HL-60/S4 treated with phorbol 12-myristate 13-acetate at 8.2 ng/mL for 4 days and 3 days (cell line): ENCODE results near the gene PLAAT3.
"Not testable (repeated sequence)": the region's sequence is repeated elsewhere in the genome, so short reads cannot be mapped to it uniquely, and the experiment has no call there.

Source experiments
- in situ Hi-C: fragments of 300-500 bp; cut with MboI; formaldehyde crosslinking; loops from 2 replicates; pipeline ENCODE4 v1.15.0; 2022; ENCODE audit warnings: low sequenced_read_pairs

PLAAT3 gene

DNA sequence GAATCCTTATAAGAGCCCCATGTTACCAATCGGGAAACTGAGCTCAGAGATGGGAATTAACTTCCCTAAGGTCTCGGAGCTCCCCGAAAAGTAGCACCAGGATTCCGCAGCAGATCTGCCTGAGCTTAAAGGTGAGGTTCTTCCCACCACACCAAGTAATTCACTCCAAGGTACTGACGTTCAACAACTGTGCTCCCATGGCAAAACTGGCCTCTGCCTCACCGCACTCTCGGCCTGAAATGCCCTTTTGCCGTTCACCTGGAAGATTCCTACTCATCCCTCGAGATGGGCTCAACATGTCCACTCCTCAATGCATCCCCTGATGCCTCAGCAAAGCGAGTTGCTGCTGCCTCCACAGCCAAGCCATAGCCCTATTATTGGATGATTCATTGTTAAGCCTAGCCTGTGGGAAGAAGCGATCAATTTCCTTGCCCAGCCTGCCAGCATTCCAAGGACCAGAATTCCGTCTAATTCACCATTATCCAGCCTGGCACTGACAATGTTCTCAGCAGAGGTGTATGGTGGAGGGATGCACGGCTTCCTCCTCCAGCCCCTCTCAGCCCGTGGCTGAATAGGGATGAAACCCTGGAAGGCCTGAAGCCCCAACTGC is 4.2 kb downstream of the PLAAT3 start:
- in situ Hi-C loops: no loop called here

- in situ Hi-C loops: no loop called here
These were observed 4.7 kb downstream of the PLAAT3 start for GRCh38 chr11:63609536-63609935.

GRCh38 chr11:63608353-63609345 is 5.6 kb downstream of the PLAAT3 start:
- in situ Hi-C loops: no loop called here

- in situ Hi-C loops: no loop called here
These were observed 11.1 kb downstream of the PLAAT3 start for GRCh38 chr11:63603180-63603518.

- in situ Hi-C loops: not testable (repeated sequence)
These were observed 11.7 kb downstream of the PLAAT3 start for GRCh38 chr11:63602290-63603179.

GRCh38 chr11:63599211-63600122 is 14.8 kb downstream of the PLAAT3 start:
- in situ Hi-C loops: no loop called here

DNA sequence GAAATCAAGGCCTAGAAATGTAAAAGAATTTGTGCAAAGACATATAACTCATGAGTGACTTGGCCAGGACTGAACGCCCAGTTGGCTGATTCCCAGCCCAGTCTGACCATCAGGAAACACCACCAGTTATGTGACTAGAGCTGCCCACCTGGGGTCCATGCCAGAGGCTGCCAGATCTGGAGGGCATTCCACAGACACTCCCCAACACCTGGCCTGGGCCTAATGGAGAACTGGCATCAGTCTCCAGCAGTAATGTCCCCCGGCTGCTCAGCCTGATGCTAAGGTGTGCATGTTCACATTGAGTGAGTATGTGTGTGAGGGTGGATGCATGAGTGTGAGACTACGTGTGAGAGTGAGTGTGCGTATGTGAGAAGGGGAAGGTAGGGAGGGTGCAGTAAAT is 15.7 kb downstream of the PLAAT3 start:
- in situ Hi-C loops: no loop called here

DNA sequence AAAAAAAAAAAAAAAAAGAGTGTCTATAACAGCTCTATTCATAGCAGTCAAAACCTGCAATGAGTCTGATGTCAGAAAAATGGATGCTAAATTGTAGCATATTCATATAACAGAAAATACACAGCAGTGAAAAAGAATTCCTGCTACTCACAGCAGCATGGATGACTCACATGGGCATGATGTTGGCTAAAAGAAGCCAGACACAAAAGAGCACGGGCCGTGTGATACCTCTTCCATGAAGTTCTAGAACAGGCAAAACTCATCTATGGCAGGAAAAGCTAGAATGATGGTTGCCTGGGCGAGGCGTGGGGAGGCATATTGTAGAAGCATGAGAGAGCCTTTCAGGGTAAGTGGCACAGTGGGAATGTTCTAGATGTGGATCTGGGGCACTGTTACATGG is 18.9 kb downstream of the PLAAT3 start:
- in situ Hi-C loops: no loop called here

GRCh38 chr11:63592975-63593395 is 21.2 kb downstream of the PLAAT3 start:
- in situ Hi-C loops: no loop called here

DNA sequence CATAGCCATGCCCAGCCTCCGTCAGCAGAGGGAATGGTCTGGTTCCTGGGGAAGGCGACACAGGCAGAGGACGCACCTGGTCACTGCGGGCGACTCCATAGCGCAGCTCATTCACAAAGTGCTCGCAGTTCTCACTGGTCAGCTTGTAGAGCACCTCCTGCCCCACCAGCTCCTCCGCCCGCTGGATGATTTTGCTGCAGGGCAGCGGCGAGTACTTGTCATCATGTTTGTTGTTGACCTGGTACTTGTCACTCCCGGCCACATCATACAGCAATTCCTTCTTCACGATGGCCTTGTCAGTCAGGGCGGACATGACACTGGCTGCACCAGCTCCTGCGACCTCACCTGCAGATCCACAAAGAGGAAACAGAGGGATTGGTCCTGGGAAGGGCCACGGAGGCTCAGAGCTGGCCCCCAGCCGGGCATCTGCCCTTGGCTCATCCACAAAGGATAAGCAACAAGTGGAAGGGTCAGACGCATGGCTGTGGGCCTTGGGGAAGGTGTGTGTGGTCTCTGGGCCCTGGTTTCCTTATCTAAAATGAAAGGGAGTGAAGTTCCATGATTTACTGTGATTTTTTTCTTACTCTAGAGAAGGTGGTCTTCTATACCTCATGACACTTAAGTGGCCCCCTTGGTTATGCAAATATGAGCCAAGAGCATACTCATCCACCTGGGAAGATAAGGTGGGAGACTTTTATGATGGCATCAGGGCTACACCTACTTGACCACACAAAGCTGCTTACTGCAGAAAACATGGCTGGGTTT is 24.0 kb downstream of the PLAAT3 start:
- in situ Hi-C loops: no loop called here

DNA sequence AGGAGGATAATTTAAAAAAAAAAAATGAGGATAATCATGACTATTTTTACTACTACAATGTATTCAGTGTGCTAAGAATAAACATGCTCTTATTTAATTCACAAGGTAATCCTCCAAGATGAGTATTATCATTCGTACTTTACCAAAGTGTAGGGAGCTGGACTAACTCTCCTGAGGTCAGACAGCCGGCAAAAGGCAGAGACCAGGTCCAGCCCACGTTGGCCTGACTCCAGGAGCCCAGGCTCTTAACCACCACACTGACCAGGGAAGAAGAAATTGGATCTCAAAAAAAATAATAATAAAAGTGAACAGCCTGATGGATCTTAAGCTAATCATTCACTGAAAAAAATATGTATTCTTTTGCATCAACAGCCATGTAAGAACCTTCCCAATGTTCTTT is 25.2 kb downstream of the PLAAT3 start:
- in situ Hi-C loops: no loop called here

DNA sequence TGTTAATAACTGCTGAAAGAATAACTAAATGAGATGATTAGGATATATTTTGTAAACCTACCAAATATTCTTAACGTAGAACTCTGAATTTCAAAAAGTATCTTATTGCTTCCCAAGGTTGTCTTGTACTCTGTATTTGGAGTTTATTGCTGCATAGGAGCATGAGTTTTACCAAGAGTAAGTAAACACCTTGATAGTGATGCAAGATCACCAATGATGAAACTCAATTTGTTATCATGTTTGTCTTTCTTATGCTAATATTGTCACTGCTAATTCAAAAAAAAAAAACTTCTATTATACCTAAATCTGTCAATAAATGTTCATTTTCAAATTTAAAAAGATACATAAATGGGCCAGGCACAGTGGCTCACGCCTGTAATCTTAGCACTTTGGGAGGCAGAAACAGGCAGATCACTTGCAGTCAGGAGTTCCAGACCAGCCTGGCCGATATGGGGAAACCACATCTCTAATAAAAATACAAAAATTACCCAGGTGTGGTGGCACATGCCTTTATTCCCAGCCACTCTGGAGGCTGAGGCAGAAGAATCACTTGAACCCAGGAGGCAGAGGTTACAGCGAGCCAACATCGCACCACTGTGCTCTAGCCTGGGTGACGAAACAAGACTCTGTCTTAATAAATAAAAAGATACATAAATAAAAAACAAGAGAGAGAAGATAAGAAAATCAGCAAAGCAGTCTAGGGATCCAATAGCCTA is 27.6 kb downstream of the PLAAT3 start:
- in situ Hi-C loops: no loop called here

DNA sequence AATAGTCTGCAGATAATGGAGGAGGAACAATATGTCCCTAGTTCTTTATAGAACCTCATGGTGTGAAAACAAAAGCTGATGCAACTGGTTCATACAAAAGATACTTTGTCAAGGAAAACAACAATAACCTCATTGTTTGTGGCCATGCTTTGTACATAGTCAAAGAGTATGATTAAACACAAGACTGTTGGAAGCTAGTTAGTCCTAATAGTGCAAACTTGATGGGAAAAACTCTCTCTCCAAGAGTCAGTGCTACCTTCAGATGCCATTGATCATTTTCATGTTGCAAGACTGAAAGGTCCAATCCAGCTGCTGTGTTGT is 30.9 kb downstream of the PLAAT3 start:
- in situ Hi-C loops: no loop called here

DNA sequence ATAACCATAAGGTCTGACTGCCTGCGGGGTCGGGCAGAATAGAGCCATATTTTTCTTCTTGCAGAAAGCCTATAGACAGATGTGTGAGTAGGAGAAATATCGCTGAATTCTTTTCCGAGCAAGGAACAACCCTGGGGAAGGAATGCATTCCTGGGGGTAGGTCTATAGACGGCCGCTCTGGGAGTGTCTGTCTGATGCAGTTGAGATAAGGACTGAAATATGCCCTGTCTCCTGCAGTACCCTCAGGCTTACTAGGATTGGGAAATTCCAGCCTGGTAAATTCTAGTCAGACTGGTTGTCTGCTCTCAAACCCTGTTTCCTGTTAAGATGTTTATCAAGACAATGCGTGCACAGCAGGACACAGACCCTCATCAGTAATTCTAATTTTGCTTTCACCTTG is 33.0 kb downstream of the PLAAT3 start:
- in situ Hi-C loops: not testable (repeated sequence)

- in situ Hi-C loops: not testable (repeated sequence)
These were observed 35.4 kb downstream of the PLAAT3 start for GRCh38 chr11:63578882-63579281.

DNA sequence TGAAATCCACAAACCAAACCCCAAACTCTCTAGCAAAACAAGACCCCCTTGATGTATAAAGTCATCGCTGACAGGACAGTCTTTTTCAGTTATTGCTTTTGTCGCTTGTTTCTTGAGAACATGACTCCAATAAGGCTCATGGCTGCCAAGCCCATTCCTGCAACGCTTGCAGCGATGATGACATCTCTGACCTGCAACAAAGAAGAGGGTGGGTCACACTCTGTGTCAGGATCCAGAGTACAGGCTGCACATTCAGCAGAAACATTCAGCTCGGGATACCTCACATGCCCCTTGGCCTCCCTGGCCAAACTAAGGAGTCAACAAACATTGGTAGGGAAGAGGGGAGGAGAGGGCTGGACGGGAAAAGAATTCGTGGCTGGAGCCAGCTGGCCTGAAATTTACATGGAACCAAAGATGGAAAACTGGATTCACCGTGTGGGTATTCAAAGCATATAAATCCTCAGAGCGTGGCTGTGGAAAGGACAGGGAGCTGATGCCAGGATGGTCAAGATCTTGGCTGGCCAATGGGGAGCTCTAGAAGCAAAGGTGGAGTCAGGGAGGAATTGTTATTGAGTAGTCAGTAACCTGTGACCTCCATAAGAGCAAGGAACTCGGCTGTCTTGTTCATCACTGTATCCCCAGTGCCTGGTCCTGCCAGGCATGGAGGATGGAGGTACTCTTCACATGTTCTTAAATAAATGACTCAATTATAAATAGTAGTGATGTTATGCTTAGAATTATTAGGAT is 39.2 kb downstream of the PLAAT3 start:
- in situ Hi-C loops: no loop called here

DNA sequence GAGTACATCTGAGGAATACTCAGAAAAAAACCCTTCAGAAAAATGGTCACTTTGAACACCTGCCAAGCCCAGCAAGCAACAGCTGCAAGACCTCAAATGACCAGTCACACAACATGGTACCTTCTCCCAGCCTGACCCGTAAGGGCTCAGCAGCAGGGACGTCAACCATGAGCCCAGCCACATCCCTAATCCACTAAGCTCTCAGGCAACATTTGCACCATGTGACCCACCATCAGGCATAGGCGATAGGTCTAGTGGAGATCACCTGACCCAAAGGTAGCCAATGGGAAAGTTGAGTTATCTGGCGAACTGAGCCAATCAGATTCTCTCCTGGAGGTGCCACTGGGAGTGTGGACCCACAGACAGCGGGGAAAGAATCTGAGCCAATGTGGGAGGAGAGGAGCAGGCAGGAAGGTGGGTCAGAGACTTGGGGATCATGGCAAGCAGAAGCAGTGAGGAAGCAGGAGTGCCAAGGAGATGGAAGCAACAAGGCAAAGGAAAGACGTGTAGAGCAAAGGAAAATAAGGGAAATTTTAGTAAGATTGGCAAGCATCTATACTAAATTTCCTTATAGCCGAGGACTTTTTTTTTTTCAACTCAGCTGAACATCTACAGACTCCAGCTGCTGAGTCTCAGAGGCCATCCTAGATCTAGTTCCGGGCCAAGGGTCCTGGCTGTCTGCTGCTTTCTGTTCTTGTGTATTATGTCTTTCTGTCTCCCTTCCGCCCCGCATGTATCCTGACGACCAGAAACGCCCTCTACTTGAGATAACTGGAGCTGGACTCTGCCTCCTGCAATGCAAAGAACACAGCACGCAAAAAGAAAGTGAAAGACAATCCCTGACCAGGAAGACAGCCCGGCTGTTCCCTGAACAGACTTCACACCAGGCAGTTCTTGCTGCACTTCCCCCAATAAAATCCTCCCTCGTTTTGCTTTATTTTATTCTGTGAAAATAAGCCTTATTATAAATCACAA is 40.1 kb downstream of the PLAAT3 start:
- in situ Hi-C loops: no loop called here
